HepG2 (cell line): ENCODE data around the gene PRIMA1.

ENCODE experiments used
- CTCF ChIP-seq: sonication (generic); formaldehyde crosslinking; IDR thresholded peaks from 2 replicates; pipeline ENCODE4 v1.5.0; 2020; ENCODE audit warnings: mild to moderate bottlenecking, missing genetic modification reagents, moderate library complexity
- GATAD1 ChIP-seq: IDR thresholded peaks from 2 replicates; pipeline ENCODE4 v1.6.1; 2016; ENCODE audit warnings: missing genetic modification reagents, missing compliant biosample characterization
- GTF3A ChIP-seq: sonication (generic); formaldehyde crosslinking; conservative IDR thresholded peaks from 2 replicates; pipeline ENCODE4 v1.4.0; 2020; ENCODE audit warnings: mild to moderate bottlenecking, missing genetic modification reagents
- POLR2A ChIP-seq, 2 experiments: IDR thresholded peaks; 2 replicates each; pipeline ENCODE4 v1.6.1; 2011; ENCODE audit warnings: low read depth in 2 of 2, low read length in 2 of 2, mild to moderate bottlenecking in 1 of 2, moderate library complexity in 1 of 2; ENCODE audit not compliant: insufficient read depth in 1 of 2
- SP4 ChIP-seq: sonication (generic); formaldehyde crosslinking; IDR thresholded peaks from 2 replicates; pipeline ENCODE4 v1.8.1; 2023; ENCODE audit warnings: mild to moderate bottlenecking, missing genetic modification reagents
- STAT5B ChIP-seq: sonication (generic); formaldehyde crosslinking; IDR thresholded peaks from 2 replicates; pipeline ENCODE4 v1.4.0; 2020; ENCODE audit warnings: missing genetic modification reagents
- ZBTB40 ChIP-seq, 2 experiments: fragments of 450-650 bp in 1 of 2; sonication (generic) in 1 of 2; formaldehyde crosslinking in 1 of 2; IDR thresholded peaks; 2 replicates each; pipeline versions ENCODE4 v1.6.1 to v1.8.0; 2016 to 2022; ENCODE audit warnings: antibody characterized with exemption in 1 of 2, mild to moderate bottlenecking in 1 of 2, missing genetic modification reagents in 1 of 2
- ZMYM4 ChIP-seq: sonication (generic); formaldehyde crosslinking; IDR thresholded peaks from 2 replicates; pipeline ENCODE4 v1.8.1; 2023; ENCODE audit warnings: mild to moderate bottlenecking, missing genetic modification reagents
- ZNF24 ChIP-seq: fragments of 450-650 bp; IDR thresholded peaks from 2 replicates; pipeline ENCODE4 v1.6.1; 2017; ENCODE audit warnings: antibody characterized with exemption, mild to moderate bottlenecking
- ZNF574 ChIP-seq: sonication (generic); formaldehyde crosslinking; IDR thresholded peaks from 2 replicates; pipeline ENCODE4 v1.4.0; 2020; ENCODE audit warnings: missing genetic modification reagents
- ZZZ3 ChIP-seq: sonication (generic); formaldehyde crosslinking; IDR thresholded peaks from 2 replicates; pipeline ENCODE4 v1.4.0; 2020; ENCODE audit warnings: missing genetic modification reagents, mild to moderate bottlenecking, borderline replicate concordance

- TF ChIP-seq CTCF (CRISPR knock-in tag) (no peak), ZNF24 (no peak), POLR2A (IDR thresholded peaks at IDR 0.05; ENCODE audit: insufficient read depth in 1 of 2, low read depth in 2 of 2, low read length in 2 of 2) (no peak), ZZZ3 (no peak), ZNF574 (no peak), STAT5B (no peak), ZMYM4 (CRISPR knock-in tag) (no peak), ZBTB40 (IDR thresholded peaks at IDR 0.05) (no peak), ZBTB40 (CRISPR knock-in tag; IDR thresholded peaks at IDR 0.05) (no peak), SP4 (CRISPR knock-in tag) (no peak), GTF3A (CRISPR knock-in tag) (no peak), GATAD1 (no peak)
Observed at GRCh38 chr14:93693914-93694313, 94.4 kb downstream of the PRIMA1 start.
